GM19395 (cell line): ENCODE results near the gene SMCO2.

Experiments
- ATAC-seq: cut with Tn5 transposase; IDR thresholded peaks from one replicate; pipeline ENCODE4 v1.9.1; 2021; ENCODE audit warnings: mild to moderate bottlenecking, moderate library complexity; ENCODE audit not compliant: unreplicated experiment

Gene SMCO2

GRCh38 chr12:27549236-27549800 lies 102.8 kb downstream of the SMCO2 start:
- no peak for ATAC-seq

DNA sequence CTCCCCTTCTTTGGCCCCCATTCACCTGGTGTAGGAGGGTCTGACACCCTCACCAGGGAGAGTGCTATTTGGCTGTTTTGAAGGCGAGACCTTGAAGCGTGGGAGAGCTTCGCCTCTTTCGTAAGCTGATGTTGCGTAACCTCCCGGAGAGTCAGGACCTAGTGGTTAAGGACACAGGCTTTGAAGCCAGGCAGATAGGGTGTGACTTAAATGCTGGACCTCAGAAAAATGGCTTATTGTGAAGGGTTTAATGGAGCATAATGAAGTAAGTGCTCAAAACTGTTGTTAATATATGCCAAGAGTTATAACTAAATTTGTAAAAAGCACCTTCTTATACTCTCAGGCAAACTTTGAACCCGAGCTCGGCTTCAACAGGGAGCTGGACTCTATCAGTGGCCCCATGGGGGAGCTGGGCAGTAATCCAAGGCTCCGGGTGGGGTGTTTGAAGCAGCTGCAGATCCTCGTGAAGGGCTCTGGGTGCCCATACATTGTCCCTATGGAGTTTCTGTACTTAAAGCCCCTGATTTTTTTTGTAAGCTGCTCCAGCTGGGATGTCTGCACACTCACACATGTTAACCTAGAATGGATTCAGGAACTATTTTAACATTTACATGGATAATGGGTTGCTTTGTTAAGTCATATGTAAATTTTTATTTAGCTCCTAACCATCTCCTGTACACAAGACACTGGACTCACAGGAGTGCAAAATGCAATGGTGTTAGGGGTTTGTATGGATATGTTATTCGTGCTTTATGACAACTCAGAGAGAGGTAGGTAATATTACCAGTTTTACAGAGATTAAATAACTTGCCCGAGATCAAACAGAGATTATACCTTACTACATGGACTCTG lies 103.5 kb downstream of the SMCO2 start:
- ATAC-seq = peak; percentile 67

DNA sequence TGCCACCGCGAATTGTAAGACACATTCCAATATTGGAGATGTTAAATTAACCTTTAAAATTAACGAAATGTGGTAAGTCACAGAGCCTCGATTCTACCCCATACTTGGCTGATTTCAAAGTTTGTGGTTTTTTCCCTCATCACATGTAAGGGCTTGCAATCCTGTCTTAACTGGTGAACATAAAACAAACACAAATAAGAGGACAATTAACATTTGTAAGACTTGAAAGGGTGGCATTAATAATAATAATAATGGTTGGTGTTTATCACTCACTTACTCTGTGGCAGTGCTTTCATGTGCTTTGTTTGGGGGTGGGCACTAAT lies 104.1 kb downstream of the SMCO2 start:
- ATAC-seq = no peak

- no peak for ATAC-seq
Measured at GRCh38 chr12:27551172-27551840, 104.8 kb downstream of the SMCO2 start.
